HG02610 (cell line): ENCODE measurements around the gene GRIP2.

Experiments
- ATAC-seq: cut with Tn5 transposase; IDR thresholded peaks from one replicate; pipeline ENCODE4 v1.9.1; 2021; ENCODE audit warnings: mild to moderate bottlenecking, moderate library complexity; ENCODE audit not compliant: unreplicated experiment

Gene GRIP2

GRCh38 chr3:14508505-14508819 is 31.7 kb downstream of the GRIP2 start:
- ATAC-seq = no peak

- no peak for ATAC-seq
Measured at GRCh38 chr3:14507757-14508504, 32.2 kb downstream of the GRIP2 start.

- no peak for ATAC-seq
Measured at GRCh38 chr3:14507305-14507741, 32.8 kb downstream of the GRIP2 start.

GRCh38 chr3:14506626-14507304 is 33.4 kb downstream of the GRIP2 start:
- no peak for ATAC-seq

- no peak for ATAC-seq
Measured at GRCh38 chr3:14505803-14506500, 34.2 kb downstream of the GRIP2 start.

GRCh38 chr3:14505001-14505802 is 34.9 kb downstream of the GRIP2 start:
- ATAC-seq = no peak

- ATAC-seq = no peak
Measured at GRCh38 chr3:14503706-14504065, 36.5 kb downstream of the GRIP2 start.

GRCh38 chr3:14503033-14503705 is 37.0 kb downstream of the GRIP2 start:
- ATAC-seq = no peak

GRCh38 chr3:14502472-14502871 is 37.7 kb downstream of the GRIP2 start:
- ATAC-seq = no peak

- ATAC-seq = no peak
Measured at GRCh38 chr3:14497321-14497720, 42.8 kb downstream of the GRIP2 start.

GRCh38 chr3:14496351-14496750 is 43.8 kb downstream of the GRIP2 start:
- ATAC-seq = no peak

GRCh38 chr3:14494973-14495300 is 45.2 kb downstream of the GRIP2 start:
- ATAC-seq = no peak

- ATAC-seq = no peak
Measured at GRCh38 chr3:14494279-14494972, 45.7 kb downstream of the GRIP2 start.

GRCh38 chr3:14492948-14493881 is 46.9 kb downstream of the GRIP2 start:
- ATAC-seq = no peak

- ATAC-seq = no peak
Measured at GRCh38 chr3:14491396-14492190, 48.5 kb downstream of the GRIP2 start.

GRCh38 chr3:14490831-14491230 is 49.3 kb downstream of the GRIP2 start:
- ATAC-seq = no peak

- ATAC-seq = no peak
Measured at GRCh38 chr3:14490255-14490654, 49.9 kb downstream of the GRIP2 start.

GRCh38 chr3:14489641-14490040 is 50.5 kb downstream of the GRIP2 start:
- ATAC-seq = no peak
